IMR-90 (cell line): Measurements from ENCODE around the gene MINK1. TPM values are rescaled to one million over a fixed set of nuclear protein-coding genes. Genes with fewer than 3 reads are reported as not detected.

Experiments used
- ATAC-seq: fragments of 200-7000 bp; cut with Tn5 transposase; 2 replicates; pipeline ENCODE4 v1.9.1; 2020; ENCODE audit warnings: low read depth, mild to moderate bottlenecking, moderate library complexity
- BruUV-seq: library from RNA; stranded (reverse); fragments of 400-500 nt; replicated peaks from 2 replicates; lab custom pipeline; 2021; lab: Mats Ljungman, UMichigan
- CTCF ChIA-PET: fragments of 300-600 bp; formaldehyde crosslinking; extraction: SDS; loops from one replicate; lab custom pipeline; 2021; ENCODE audit warnings: antibody characterized with exemption; lab: Yijun Ruan, JAX
- POLR2A ChIA-PET: fragments of 300-600 bp; sonication (Branson Sonifier 250); formaldehyde crosslinking; loops from one replicate; lab custom pipeline; 2022; ENCODE audit warnings: antibody characterized with exemption; ENCODE audit not compliant: unreplicated experiment; lab: Charles Lee
- DNase-seq: peaks from one replicate; pipeline ENCODE4 v3.0.0; 2013
- H2AFZ ChIP-seq: replicated peaks from 2 replicates; pipeline ENCODE3; 2013; ENCODE audit warnings: low read length, mild to moderate bottlenecking; ENCODE audit not compliant: poor library complexity
- H2AK5ac ChIP-seq: 2 replicates; pipeline ENCODE4 v1.6.1; 2013; ENCODE audit warnings: low read depth, low read length, inconsistent platforms
- H2AK9ac ChIP-seq: replicated peaks from 2 replicates; pipeline ENCODE3; 2013; ENCODE audit warnings: mild to moderate bottlenecking, low read depth, low read length, moderate library complexity; ENCODE audit not compliant: poor library complexity
- H2BK120ac ChIP-seq: 2 replicates; pipeline ENCODE4 v1.6.1; 2013; ENCODE audit warnings: low read depth, low read length, inconsistent platforms
- H2BK15ac ChIP-seq: 3 replicates; pipeline ENCODE4 v1.6.1; 2013; ENCODE audit warnings: low read depth, low read length, inconsistent platforms
- H2BK20ac ChIP-seq: 2 replicates; pipeline ENCODE4 v1.6.1; 2013; ENCODE audit warnings: low read depth, mild to moderate bottlenecking, inconsistent platforms, low read length, moderate library complexity
- H2BK5ac ChIP-seq: 2 replicates; pipeline ENCODE4 v1.6.1; 2013; ENCODE audit warnings: mild to moderate bottlenecking, low read depth, low read length, inconsistent platforms; ENCODE audit not compliant: poor library complexity, severe bottlenecking
- H3K14ac ChIP-seq: replicated peaks from 2 replicates; pipeline ENCODE4 v1.6.1; 2013; ENCODE audit warnings: low read depth, low read length, inconsistent platforms
- H3K18ac ChIP-seq: 2 replicates; pipeline ENCODE4 v1.6.1; 2013; ENCODE audit warnings: low read depth, low read length, control low read depth
- H3K23ac ChIP-seq: 2 replicates; pipeline ENCODE4 v1.6.1; 2013; ENCODE audit warnings: low read depth, low read length, inconsistent platforms
- H3K27ac ChIP-seq: 2 replicates; pipeline ENCODE4 v1.5.1; 2013; ENCODE audit warnings: mild to moderate bottlenecking, control low read depth, low read length; ENCODE audit not compliant: insufficient read depth
- H3K27me3 ChIP-seq: 2 replicates; pipeline ENCODE4 v1.6.1; 2013; ENCODE audit warnings: low read length; ENCODE audit not compliant: control insufficient read depth, insufficient read depth
- H3K36me3 ChIP-seq: 2 replicates; pipeline ENCODE4 v1.6.1; 2013; ENCODE audit warnings: low read length, mixed read lengths; ENCODE audit not compliant: control insufficient read depth, insufficient read depth
- H3K4ac ChIP-seq: 2 replicates; pipeline ENCODE4 v1.6.1; 2013; ENCODE audit warnings: low read depth, low read length, inconsistent platforms
- H3K4me1 ChIP-seq: 2 replicates; pipeline ENCODE4 v1.6.1; 2013; ENCODE audit warnings: low read length, mixed read lengths; ENCODE audit not compliant: control insufficient read depth, insufficient read depth
- H3K4me2 ChIP-seq: 2 replicates; pipeline ENCODE4 v1.6.1; 2013; ENCODE audit warnings: low read depth, mild to moderate bottlenecking, control low read depth, low read length, moderate library complexity
- H3K4me3 ChIP-seq: 2 replicates; pipeline ENCODE4 v1.5.1; 2013; ENCODE audit warnings: low read depth, mild to moderate bottlenecking, control low read depth, low read length, moderate library complexity; ENCODE audit not compliant: insufficient read depth
- H3K56ac ChIP-seq: 2 replicates; pipeline ENCODE4 v1.6.1; 2013; ENCODE audit warnings: low read length, inconsistent platforms; ENCODE audit not compliant: insufficient read depth; ENCODE audit errors: extremely low read depth
- H3K79me1 ChIP-seq, 2 experiments: 2 replicates each; pipeline ENCODE4 v1.6.1; 2013; ENCODE audit warnings: low read length in 2 of 2, inconsistent platforms in 1 of 2, low read depth in 1 of 2
- H3K9ac ChIP-seq: 2 replicates; pipeline ENCODE4 v1.6.1; 2013; ENCODE audit warnings: low read depth, low read length, control low read depth
- H3K9me1 ChIP-seq: 2 replicates; pipeline ENCODE4 v1.6.1; 2013; ENCODE audit warnings: low read length, inconsistent platforms; ENCODE audit not compliant: insufficient read depth
- H3K9me3 ChIP-seq: 2 replicates; pipeline ENCODE4 v1.6.1; 2013; ENCODE audit warnings: low read length; ENCODE audit not compliant: control insufficient read depth, insufficient read depth
- H4K20me1 ChIP-seq: 2 replicates; pipeline ENCODE4 v1.6.1; 2013; ENCODE audit warnings: low read length, inconsistent platforms; ENCODE audit not compliant: insufficient read depth
- H4K5ac ChIP-seq: 2 replicates; pipeline ENCODE4 v1.6.1; 2013; ENCODE audit warnings: mild to moderate bottlenecking, low read depth, low read length, control low read depth
- H4K8ac ChIP-seq, 2 experiments: 2 replicates each; pipeline ENCODE4 v1.6.1; 2013; ENCODE audit warnings: low read depth in 2 of 2, low read length in 2 of 2, control low read depth in 1 of 2, inconsistent platforms in 1 of 2
- H4K91ac ChIP-seq: 2 replicates; pipeline ENCODE4 v1.6.1; 2013; ENCODE audit warnings: low read depth, low read length, inconsistent platforms; ENCODE audit not compliant: insufficient read depth
- CEBPB ChIP-seq: IDR thresholded peaks from 2 replicates; pipeline ENCODE4 v1.6.1; 2012; ENCODE audit warnings: low read depth, low read length, improper control_type of control experiment
- CHD1 ChIP-seq: IDR thresholded peaks from 2 replicates; pipeline ENCODE4 v1.6.1; 2012; ENCODE audit warnings: low read depth, low read length, improper control_type of control experiment
- MAFK ChIP-seq: IDR thresholded peaks from 2 replicates; pipeline ENCODE4 v1.6.1; 2012; ENCODE audit warnings: low read depth, low read length, improper control_type of control experiment
- MXI1 ChIP-seq: IDR thresholded peaks from 2 replicates; pipeline ENCODE4 v1.6.1; 2012; ENCODE audit warnings: low read depth, mild to moderate bottlenecking, low read length, moderate library complexity, borderline replicate concordance
- RFX5 ChIP-seq: IDR thresholded peaks from 2 replicates; pipeline ENCODE4 v1.8.0; 2012; ENCODE audit warnings: low read depth, mild to moderate bottlenecking, low read length, moderate library complexity
- USF2 ChIP-seq: fragments of 150-350 bp; IDR thresholded peaks from 2 replicates; pipeline ENCODE4 v1.6.1; 2017; ENCODE audit warnings: mild to moderate bottlenecking, antibody characterized with exemption, low read length, low read depth
- WGBS, 2 experiments: methylation state at CpG; one replicate each; pipeline versions ENCODE4 v1.1.5 to v1.1.7; 2013; ENCODE audit warnings: missing lambda C conversion rate in 2 of 2; ENCODE audit not compliant: insufficient read length in 1 of 2; ENCODE audit errors: extremely low coverage in 2 of 2; 5-methylcytosine and 5-hydroxymethylcytosine counted together
- dilution Hi-C: fragments of 300-500 bp; cut with HindIII; formaldehyde crosslinking; loops from one replicate; pipeline ENCODE4 v1.14.3; 2018; ENCODE audit warnings: low sequenced_read_pairs; ENCODE audit not compliant: unreplicated experiment
- in situ Hi-C: fragments of 300-500 bp; cut with MboI; formaldehyde crosslinking; loops from 3 replicates; pipeline ENCODE4 v1.14.3; 2019; ENCODE audit warnings: low sequenced_read_pairs, inconsistent platforms, mixed read lengths
- intact Hi-C: fragments of 100-400 bp; cut with micrococcal nuclease; formaldehyde crosslinking; loops from 2 replicates; pipeline ENCODE4 v1.10.0; 2022
- polyA plus RNA-seq, 3 experiments: library from polyadenylated mRNA; depleted of rRNA; stranded (reverse); fragments of >200 nt; gene quantifications; 2 replicates each; pipeline ENCODE4 v1.2.3, GENCODE V29; 2012; ENCODE audit warnings: low replicate concordance in 1 of 3
- total RNA-seq: library from RNA; depleted of rRNA; stranded (reverse); fragments of >200 nt; gene quantifications from 2 replicates; pipeline ENCODE4 v1.2.3, GENCODE V29; 2012
- TF ChIP-seq, protein P1 (sequence below): conservative IDR thresholded peaks from 2 replicates; pipeline ENCODE4 v1.5.1; 2012; ENCODE audit warnings: mild to moderate bottlenecking, low read depth, low read length, improper control_type of control experiment

The MINK1 gene
- total and polyA plus RNA-seq, 2 of the 4 experiments (the other 2 are of a cell fraction): 12.2 to 40.9 TPM

GRCh38 chr17:4788807-4789700 is 44.1 kb upstream of the MINK1 start, which contains the start of gene GLTPD2 (continued):
- TF ChIP-seq, protein P1, sequence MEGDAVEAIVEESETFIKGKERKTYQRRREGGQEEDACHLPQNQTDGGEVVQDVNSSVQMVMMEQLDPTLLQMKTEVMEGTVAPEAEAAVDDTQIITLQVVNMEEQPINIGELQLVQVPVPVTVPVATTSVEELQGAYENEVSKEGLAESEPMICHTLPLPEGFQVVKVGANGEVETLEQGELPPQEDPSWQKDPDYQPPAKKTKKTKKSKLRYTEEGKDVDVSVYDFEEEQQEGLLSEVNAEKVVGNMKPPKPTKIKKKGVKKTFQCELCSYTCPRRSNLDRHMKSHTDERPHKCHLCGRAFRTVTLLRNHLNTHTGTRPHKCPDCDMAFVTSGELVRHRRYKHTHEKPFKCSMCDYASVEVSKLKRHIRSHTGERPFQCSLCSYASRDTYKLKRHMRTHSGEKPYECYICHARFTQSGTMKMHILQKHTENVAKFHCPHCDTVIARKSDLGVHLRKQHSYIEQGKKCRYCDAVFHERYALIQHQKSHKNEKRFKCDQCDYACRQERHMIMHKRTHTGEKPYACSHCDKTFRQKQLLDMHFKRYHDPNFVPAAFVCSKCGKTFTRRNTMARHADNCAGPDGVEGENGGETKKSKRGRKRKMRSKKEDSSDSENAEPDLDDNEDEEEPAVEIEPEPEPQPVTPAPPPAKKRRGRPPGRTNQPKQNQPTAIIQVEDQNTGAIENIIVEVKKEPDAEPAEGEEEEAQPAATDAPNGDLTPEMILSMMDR: no peak; the same call in 1 of the 2 replicates

GRCh38 chr17:4789701-4789950 is 43.5 kb upstream of the MINK1 start:
- peaks cover 4% of the 10 kb centered on the region for H3K9me1 ChIP-seq
- H3K23ac ChIP-seq: no peak overlapping the region
- H3K4me3 ChIP-seq: peak overlapping the region; percentile 64
- POLR2A ChIA-PET: no interaction called here
- no peaks in the 10 kb centered on the region for H3K9me3 ChIP-seq
- H3K4me2 ChIP-seq: peak overlapping the region; percentile 78
- DNase-seq (no peak), ATAC-seq (no peak)
- dilution Hi-C loops: no loop called here
- H2BK5ac ChIP-seq: peak overlapping the region; percentile 36
- peak overlapping the region; percentile 99 for H2AFZ ChIP-seq
- H2AK5ac ChIP-seq: no peak overlapping the region
- no peak overlapping the region for H2BK20ac ChIP-seq
- in situ Hi-C loops: loop anchor here (5.0 kb wide), 1 partner anchor 93 kb away; no protein-coding TSS in a partner anchor
- no peak overlapping the region for H2BK15ac ChIP-seq
- peak overlapping the region; percentile 32; the same call in 1 of the 2 replicates for H3K14ac ChIP-seq
- H3K36me3 ChIP-seq: no peaks in the 10 kb centered on the region
- peak overlapping the region; percentile 49 to 81; a peak in 2 of 4 replicates for H4K8ac ChIP-seq
- 0% methylated on average over 6 of the region's 25 CpGs; no CpG with 5 or more reads in 1 of the 2 experiments for WGBS, 2 experiments
- H3K27ac ChIP-seq: peak overlapping the region; percentile 53; the same call in 1 of the 2 replicates
- intact Hi-C loops: no loop called here
- H3K56ac ChIP-seq: no peak overlapping the region
- 0 out of 2 replicates have a peak overlapping the region, but pooled peaks have one; percentile 31 for H4K5ac ChIP-seq
- TF ChIP-seq MAFK (no peak), RFX5 (no peak), MXI1 (no peak), USF2 (no peak), CHD1 (no peak), CEBPB (no peak)
- TF ChIP-seq, protein P1: no peak
- CTCF ChIA-PET: interaction anchor here (0.7 to 1.5 kb wide), 5 partner anchors 10 to 106 kb away, joined by 3 to 6 read pairs (median 3); no protein-coding TSS in a partner anchor
- H3K4ac ChIP-seq: peak overlapping the region; percentile 40; the same call in 1 of the 2 replicates
- peak overlapping the region; percentile 87 for H2AK9ac ChIP-seq
- no peak overlapping the region for H3K18ac ChIP-seq
- peaks cover 5% of the 10 kb centered on the region; the same call in 1 of the 2 replicates for H3K4me1 ChIP-seq
- H3K9ac ChIP-seq: peak overlapping the region; percentile 49
- H2BK120ac ChIP-seq: no peak overlapping the region
- peaks cover 18% of the 10 kb centered on the region for H3K27me3 ChIP-seq
- no TSS peak for BruUV-seq
- H4K91ac ChIP-seq: no peak overlapping the region
- peaks cover 0 to 5% of the 10 kb centered on the region in 2 experiments; a peak in 2 of 4 replicates for H3K79me1 ChIP-seq
- no peaks in the 10 kb centered on the region for H4K20me1 ChIP-seq
